GM18907 (cell line): ENCODE data around the gene ZEB2.
A peak's percentile ranks its signal among the peaks of the same experiment; 100 is the strongest.

Experiments
- ATAC-seq: cut with Tn5 transposase; IDR thresholded peaks from one replicate; pipeline ENCODE4 v1.9.1; 2021; ENCODE audit warnings: mild to moderate bottlenecking, moderate library complexity; ENCODE audit not compliant: unreplicated experiment

The ZEB2 gene

GRCh38 chr2:144529841-144530240 is 9.9 kb upstream of the ZEB2 start:
- no peak for ATAC-seq

GRCh38 chr2:144528108-144528507 is 8.2 kb upstream of the ZEB2 start:
- no peak for ATAC-seq

GRCh38 chr2:144526831-144527230 is 6.9 kb upstream of the ZEB2 start:
- no peak for ATAC-seq

- ATAC-seq = no peak
These were observed 4.4 kb upstream of the ZEB2 start for GRCh38 chr2:144524118-144525009.

- ATAC-seq = no peak
These were observed 3.7 kb upstream of the ZEB2 start for GRCh38 chr2:144523596-144524117.

GRCh38 chr2:144522897-144523595 is 3.1 kb upstream of the ZEB2 start:
- ATAC-seq = no peak

GRCh38 chr2:144522176-144522896 is 2.4 kb upstream of the ZEB2 start:
- ATAC-seq = no peak

GRCh38 chr2:144521686-144522085 is 1.8 kb upstream of the ZEB2 start:
- ATAC-seq = no peak

- no peak for ATAC-seq
These were observed 1.0 kb upstream of the ZEB2 start for GRCh38 chr2:144520756-144521487.

GRCh38 chr2:144519597-144519933 is 354 bp downstream of the ZEB2 start:
- ATAC-seq = no peak

GRCh38 chr2:144518748-144519596 is 947 bp downstream of the ZEB2 start:
- peak; percentile 70 for ATAC-seq

GRCh38 chr2:144517866-144518747 is 1.8 kb downstream of the ZEB2 start:
- ATAC-seq = no peak

GRCh38 chr2:144516981-144517865 is 2.7 kb downstream of the ZEB2 start:
- ATAC-seq = peak; percentile 66

- peak; percentile 18 for ATAC-seq
These were observed 3.4 kb downstream of the ZEB2 start for GRCh38 chr2:144516411-144516980.

- ATAC-seq = no peak
These were observed 4.1 kb downstream of the ZEB2 start for GRCh38 chr2:144515696-144516410.

- ATAC-seq = no peak
These were observed 4.7 kb downstream of the ZEB2 start for GRCh38 chr2:144515099-144515695.
